GM12874 (cell line): ENCODE data around the gene GSTM4.

Source experiments
- CTCF ChIP-seq: IDR thresholded peaks from 2 replicates; pipeline ENCODE4 v1.5.1; 2011; ENCODE audit warnings: low read depth, mild to moderate bottlenecking, control low read depth, low read length, moderate library complexity; ENCODE audit not compliant: insufficient read depth

Gene GSTM4

GRCh38 chr1:109621379-109622136 is 34.3 kb upstream of the GSTM4 start:
- TF ChIP-seq CTCF: no peak

GRCh38 chr1:109622137-109622892 is 33.6 kb upstream of the GSTM4 start:
- no peak for TF ChIP-seq CTCF

- TF ChIP-seq CTCF: no peak
These were observed 33.0 kb upstream of the GSTM4 start for GRCh38 chr1:109622895-109623294.

GRCh38 chr1:109623601-109624161 is 32.2 kb upstream of the GSTM4 start:
- no peak for TF ChIP-seq CTCF

- TF ChIP-seq CTCF: no peak
These were observed 31.5 kb upstream of the GSTM4 start for GRCh38 chr1:109624201-109625010.

- no peak for TF ChIP-seq CTCF
These were observed 30.7 kb upstream of the GSTM4 start for GRCh38 chr1:109625176-109625575.
